ENCODE results near the gene OR5K1.

Gene OR5K1

GRCh38 chr3:98513736-98514135 is 50.7 kb downstream of the OR5K1 start:
- Histone ChIP-seq H3K9me3 (ENCODE audit: control insufficient read depth in 2 of 2, low read length in 2 of 2) (no peaks in the 10 kb centered on the region), H3K27ac (ENCODE audit: low read length) (no peak overlapping the region), H3K9ac (ENCODE audit: low read length in 2 of 2) (no peak overlapping the region), H3K4me1 (ENCODE audit: control insufficient read depth, insufficient read depth, low read length) (no peaks in the 10 kb centered on the region), H3K4me3 (ENCODE audit: low read length in 2 of 2) (no peak overlapping the region), H3K36me3 (ENCODE audit: control insufficient read depth in 2 of 2, insufficient read depth in 2 of 2, low read length in 2 of 2) (peaks cover 3 to 18% of the 10 kb centered on the region in 2 donors), H3K27me3 (ENCODE audit: control insufficient read depth in 1 of 2, insufficient read depth in 2 of 2, low read length in 2 of 2) (no peaks in the 10 kb centered on the region)

GRCh38 chr3:98514948-98515347 is 51.9 kb downstream of the OR5K1 start:
- Histone ChIP-seq H3K36me3 (ENCODE audit: control insufficient read depth in 2 of 2, insufficient read depth in 2 of 2, low read length in 2 of 2) (peaks cover 6 to 24% of the 10 kb centered on the region in 2 donors), H3K9me3 (ENCODE audit: control insufficient read depth in 2 of 2, low read length in 2 of 2) (no peaks in the 10 kb centered on the region), H3K9ac (ENCODE audit: low read length in 2 of 2) (no peak overlapping the region), H3K4me3 (ENCODE audit: low read length in 2 of 2) (no peak overlapping the region), H3K4me1 (ENCODE audit: control insufficient read depth, insufficient read depth, low read length) (no peaks in the 10 kb centered on the region), H3K27ac (ENCODE audit: low read length) (no peak overlapping the region), H3K27me3 (ENCODE audit: control insufficient read depth in 1 of 2, insufficient read depth in 2 of 2, low read length in 2 of 2) (no peaks in the 10 kb centered on the region)

- H3K36me3 ChIP-seq (ENCODE audit: control insufficient read depth in 2 of 2, insufficient read depth in 2 of 2, low read length in 2 of 2): peaks cover 6 to 19% of the 10 kb centered on the region in 2 donors
- no peak overlapping the region for H3K4me3 ChIP-seq (ENCODE audit: low read length in 2 of 2)
- no peak overlapping the region for H3K27ac ChIP-seq (ENCODE audit: low read length)
- no peaks in the 10 kb centered on the region for H3K27me3 ChIP-seq (ENCODE audit: control insufficient read depth in 1 of 2, insufficient read depth in 2 of 2, low read length in 2 of 2)
- H3K9me3 ChIP-seq (ENCODE audit: control insufficient read depth in 2 of 2, low read length in 2 of 2): no peaks in the 10 kb centered on the region
- H3K9ac ChIP-seq (ENCODE audit: low read length in 2 of 2): no peak overlapping the region
- H3K4me1 ChIP-seq (ENCODE audit: control insufficient read depth, insufficient read depth, low read length): no peaks in the 10 kb centered on the region
Observed at GRCh38 chr3:98518816-98519215, 55.8 kb downstream of the OR5K1 start.

- no peaks in the 10 kb centered on the region for H3K4me1 ChIP-seq (ENCODE audit: control insufficient read depth, insufficient read depth, low read length)
- H3K9me3 ChIP-seq (ENCODE audit: control insufficient read depth in 2 of 2, low read length in 2 of 2): no peaks in the 10 kb centered on the region
- no peak overlapping the region for H3K9ac ChIP-seq (ENCODE audit: low read length in 2 of 2)
- H3K27ac ChIP-seq (ENCODE audit: low read length): no peak overlapping the region
- no peak overlapping the region for H3K4me3 ChIP-seq (ENCODE audit: low read length in 2 of 2)
- no peaks in the 10 kb centered on the region for H3K27me3 ChIP-seq (ENCODE audit: control insufficient read depth in 1 of 2, insufficient read depth in 2 of 2, low read length in 2 of 2)
- H3K36me3 ChIP-seq (ENCODE audit: control insufficient read depth in 2 of 2, insufficient read depth in 2 of 2, low read length in 2 of 2): peaks cover 6 to 19% of the 10 kb centered on the region in 2 donors
Observed at GRCh38 chr3:98519351-98519750, 56.4 kb downstream of the OR5K1 start.

GRCh38 chr3:98521897-98522543 is 59.0 kb downstream of the OR5K1 start:
- Histone ChIP-seq H3K4me3 (ENCODE audit: low read length in 2 of 2) (peak overlapping the region; percentile 77 to 80), H3K36me3 (ENCODE audit: control insufficient read depth in 2 of 2, insufficient read depth in 2 of 2, low read length in 2 of 2) (peaks cover 4 to 7% of the 10 kb centered on the region in 2 donors), H3K4me1 (ENCODE audit: control insufficient read depth, insufficient read depth, low read length) (no peaks in the 10 kb centered on the region), H3K9ac (ENCODE audit: low read length in 2 of 2) (peak overlapping the region; percentile 73 to 82), H3K27me3 (ENCODE audit: control insufficient read depth in 1 of 2, insufficient read depth in 2 of 2, low read length in 2 of 2) (no peaks in the 10 kb centered on the region), H3K9me3 (ENCODE audit: control insufficient read depth in 2 of 2, low read length in 2 of 2) (no peaks in the 10 kb centered on the region), H3K27ac (ENCODE audit: low read length) (peak overlapping the region; percentile 75)

All from stomach smooth muscle (tissue), 2 donors.